Gastroesophageal sphincter (tissue), 3 donors: ENCODE data around the gene SIRT4.

ENCODE experiments used
- CTCF ChIP-seq, 4 experiments: fragments of 200-600 bp in 2 of 4; fragments of 450-650 bp in 2 of 4; sonication (generic) in 1 of 4; IDR thresholded peaks; one replicate each; pipeline ENCODE4 v1.5.1; 2017 to 2019; ENCODE audit warnings: antibody characterized with exemption in 4 of 4, mild to moderate bottlenecking in 2 of 4, moderate library complexity in 2 of 4
- POLR2A ChIP-seq, 2 donors: fragments of 450-650 bp; IDR thresholded peaks; one replicate each; pipeline ENCODE4 v1.6.1; 2017; ENCODE audit warnings: antibody characterized with exemption in 2 of 2, mild to moderate bottlenecking in 2 of 2, moderate library complexity in 1 of 2
- POLR2AphosphoS5 ChIP-seq: sonication (generic); formaldehyde crosslinking; IDR thresholded peaks from one replicate; pipeline ENCODE4 v1.6.1; 2017; ENCODE audit warnings: antibody characterized with exemption

- TF ChIP-seq CTCF (IDR thresholded peaks at IDR 0.05) (no peak), POLR2AphosphoS5 (no peak), POLR2A (IDR thresholded peaks at IDR 0.05) (no peak)
Measured at GRCh38 chr12:120266180-120266870, 35.8 kb upstream of the SIRT4 start.
